Measurements from ENCODE around the gene TMEM134. TPM values are rescaled to one million over a fixed set of nuclear protein-coding genes. Genes with fewer than 3 reads are reported as not detected.

Gene TMEM134
- total and polyA plus RNA-seq, 9 of the 15 experiments (the other 6 are each of a cell fraction or from before 2014, with no cell fraction given) = 0.63 to 48.4 (median 10.7) TPM

- TF ChIP-seq REST (IDR thresholded peaks at IDR 0.05; ENCODE audit: borderline replicate concordance) (no peak), REST (CRISPR knock-in tag; IDR thresholded peaks at IDR 0.05; ENCODE audit: low read depth) (0 out of 2 replicates have a peak, but pooled peaks have one; percentile 15), MTA2 (IDR thresholded peaks at IDR 0.05; ENCODE audit: low read depth) (no peak), MTA1 (IDR thresholded peaks at IDR 0.05; ENCODE audit: borderline replicate concordance) (peak; percentile 58; the same call in 1 of the 2 replicates), ZNF239 (CRISPR knock-in tag; IDR thresholded peaks at IDR 0.05) (peak; percentile 38; the same call in 1 of the 2 replicates), MNT (conservative IDR thresholded peaks at IDR 0.05) (peak in 1 of 2 experiments; percentile 6; a peak in 1 of 4 replicates), ZNF318 (IDR thresholded peaks at IDR 0.05; ENCODE audit: borderline replicate concordance in 1 of 2, low read depth in 1 of 2) (no peak), ZNF57 (CRISPR knock-in tag; IDR thresholded peaks at IDR 0.05) (0 out of 2 replicates have a peak, but pooled peaks have one; percentile 62), ELK3 (CRISPR knock-in tag; IDR thresholded peaks at IDR 0.05) (no peak)
These were observed 409 bp upstream of the TMEM134 start (continued) for GRCh38 chr11:67469508-67469811.

All from K562 (cell line).